Measurements from ENCODE around the gene PNPLA7. TPM values are rescaled to one million over a fixed set of nuclear protein-coding genes. Genes with fewer than 3 reads are reported as not detected.
"Not testable (repeated sequence)": the region's sequence is repeated elsewhere in the genome, so short reads cannot be mapped to it uniquely, and the experiment has no call there.

Gene PNPLA7
- total RNA-seq, result 8.1 TPM
- long read RNA-seq, full-length matches to known transcripts, result 1 of 12 reads
- long read RNA-seq, partial matches to known transcripts, result 8 of 12 reads
- long read RNA-seq, other reads (novel, unspliced or antisense), result 3 of 12 reads

DNA sequence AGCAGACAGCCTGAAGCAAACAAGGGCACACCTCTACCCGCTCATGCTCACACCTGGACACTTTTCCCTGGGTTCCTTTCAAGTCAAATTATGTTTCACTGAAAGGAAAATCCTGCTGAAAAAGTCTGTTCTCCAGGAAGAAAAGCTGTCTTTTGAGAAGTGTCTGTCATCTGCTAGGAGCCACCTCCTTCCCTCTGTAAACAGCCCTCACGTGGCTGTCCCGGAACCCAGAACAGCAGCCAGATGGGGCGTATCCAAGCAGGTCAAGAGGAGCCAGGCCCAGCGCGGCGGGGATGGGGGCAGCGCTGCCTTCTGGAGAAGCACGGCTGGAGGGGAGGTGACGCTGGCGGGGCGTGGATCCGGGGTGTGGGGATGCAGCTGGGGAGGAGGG is at the start of gene PNPLA7:
PNPLA7 (minus strand) TSS at position 172 of the 391 bp plus-strand sequence. CDS start 205 bp downstream, outside the sequence.
- peak; percentile 91 for DNase-seq (ENCODE audit: low spot score)
- intact Hi-C loops (cut with DNase I), result no loop called here

DNA sequence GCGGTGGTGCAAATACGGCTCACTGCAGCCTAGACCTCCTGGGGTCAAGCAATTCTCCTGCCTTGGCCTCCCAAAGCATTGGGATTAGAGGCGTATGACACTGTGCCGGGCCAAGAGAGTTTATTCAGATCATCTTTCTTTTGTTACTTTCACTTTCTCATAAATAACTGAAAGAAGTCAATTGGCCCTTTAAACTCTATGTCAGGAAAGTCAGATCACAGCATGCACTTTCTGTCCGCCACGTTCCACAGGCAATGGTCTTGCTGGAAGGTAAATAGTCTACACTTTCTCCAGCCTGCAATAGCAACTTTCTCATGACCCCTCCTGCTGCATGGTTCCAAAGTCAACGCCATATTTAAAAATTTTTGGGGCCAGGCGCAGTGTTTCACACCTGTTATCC is 48.7 kb upstream of the PNPLA7 start:
- intact Hi-C loops (cut with DNase I), result no loop called here
- DNase-seq (ENCODE audit: low spot score), result no peak

DNA sequence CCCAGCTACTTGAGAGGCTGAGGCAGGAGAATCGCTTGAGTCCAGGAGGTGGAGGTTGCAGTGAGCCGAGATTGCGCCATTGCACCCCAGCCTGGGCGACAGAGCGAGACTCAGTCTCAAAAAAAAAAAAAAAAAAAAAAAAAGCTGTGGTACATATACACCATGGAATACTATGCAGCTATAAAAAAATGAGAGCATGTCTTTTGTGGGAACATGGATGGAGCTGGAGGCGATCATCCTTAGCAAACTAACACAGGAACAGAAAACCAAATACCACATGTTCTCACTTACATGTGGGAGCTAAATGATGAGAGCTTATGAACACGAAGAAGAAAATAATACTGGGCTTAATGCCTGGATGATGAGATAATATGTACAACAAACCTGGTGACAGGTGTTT is 46.4 kb upstream of the PNPLA7 start:
- intact Hi-C loops (cut with DNase I); DNase-seq (ENCODE audit: low spot score): not testable (repeated sequence)

DNA sequence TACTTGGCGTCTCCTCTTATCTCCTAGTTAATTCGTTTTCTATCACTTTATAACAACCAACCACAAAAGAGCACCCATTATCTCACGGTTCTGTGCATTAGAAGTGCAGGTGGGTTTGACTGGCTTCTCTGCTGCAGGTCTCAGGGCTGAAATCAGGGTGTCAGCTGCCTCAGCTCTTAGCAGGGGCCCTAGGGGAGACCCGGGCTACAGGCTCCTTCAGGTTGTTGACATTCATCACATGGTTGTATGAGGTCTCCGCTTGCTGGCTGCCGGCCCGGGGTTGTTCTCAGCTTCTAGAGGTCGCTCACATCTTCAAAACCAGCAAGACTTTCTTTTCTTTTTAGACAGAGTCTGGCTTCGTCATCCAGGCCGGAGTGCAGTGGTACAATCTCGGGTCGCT is 43.0 kb upstream of the PNPLA7 start:
- no peak for DNase-seq (ENCODE audit: low spot score)

DNA sequence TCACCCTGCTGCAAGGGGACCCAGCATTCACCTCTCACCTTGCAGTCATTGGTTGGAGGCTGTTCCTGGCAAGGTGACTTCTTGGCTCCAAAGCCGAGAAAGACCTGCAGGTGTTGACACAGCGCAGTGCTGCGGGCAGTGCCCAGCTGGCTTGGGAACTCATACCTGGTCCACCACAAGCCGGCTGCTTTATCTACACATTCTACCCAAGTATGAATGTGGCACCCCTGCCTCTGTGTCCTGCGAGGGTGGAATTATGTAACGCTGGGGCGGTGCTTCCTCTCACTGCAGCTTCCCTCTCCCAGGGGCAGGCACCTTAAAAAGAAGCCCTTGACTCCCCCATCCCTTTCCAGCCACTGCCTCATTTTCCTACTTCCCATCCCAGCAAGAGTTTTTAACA is 42.6 kb upstream of the PNPLA7 start:
- intact Hi-C loops (cut with DNase I), result no loop called here

More for the DNA sequence above, 43.0 kb upstream of the PNPLA7 start:
- intact Hi-C loops (cut with DNase I), result no loop called here

DNA sequence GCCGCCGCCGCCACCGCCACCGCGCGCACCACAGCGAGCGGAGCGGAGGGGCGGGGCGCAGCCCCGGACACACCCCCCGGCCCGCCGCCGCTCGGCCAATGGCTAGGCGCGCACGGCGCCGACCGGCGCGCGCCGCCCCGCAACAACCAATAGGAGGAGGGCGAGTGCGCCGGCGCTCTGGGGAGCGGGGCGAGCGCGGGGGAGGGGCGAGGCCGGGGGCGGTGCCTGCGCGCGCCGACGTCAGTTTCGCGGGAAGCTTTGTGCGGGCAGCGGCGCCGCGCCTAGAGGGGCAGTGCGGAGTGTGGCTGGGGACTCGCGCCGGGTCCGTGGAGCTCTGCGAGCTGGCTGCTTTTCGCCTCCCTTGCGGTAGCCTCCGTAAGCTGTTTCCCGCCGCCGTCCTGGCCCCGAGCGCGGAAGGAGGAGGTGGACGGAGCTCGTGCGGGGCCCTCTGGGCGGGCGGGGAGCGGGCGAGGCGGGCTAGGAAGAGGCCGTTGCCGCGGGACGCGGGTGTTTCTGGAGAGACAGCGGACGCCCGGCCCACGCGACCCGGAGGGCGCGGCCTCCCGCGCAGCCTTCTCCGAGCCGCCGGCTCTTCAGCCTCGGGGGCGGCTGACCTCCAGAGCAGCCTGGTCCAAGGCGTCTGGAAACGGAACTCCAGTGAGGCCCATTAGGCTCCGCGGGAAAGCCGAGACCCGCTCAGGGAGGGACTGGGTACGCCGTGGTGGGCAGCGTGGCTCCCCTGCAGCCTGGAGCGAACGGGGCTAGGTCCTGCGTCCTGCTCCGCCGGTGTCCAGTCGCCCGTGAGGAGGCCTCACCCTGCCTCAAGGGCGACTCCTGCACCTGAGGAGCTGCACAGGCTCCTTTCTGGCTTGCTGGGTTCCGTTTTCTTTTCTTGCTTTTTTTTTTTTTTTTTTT is 40.5 kb upstream of the PNPLA7 start, which contains the start of gene ZMYND19:
ZMYND19 (minus strand) TSS at position 44 of the 915 bp plus-strand sequence. CDS start 249 bp downstream, outside the sequence.
- intact Hi-C loops (cut with DNase I), result no loop called here
- DNase-seq (ENCODE audit: low spot score), result peak; percentile 95

More for the DNA sequence above, 42.6 kb upstream of the PNPLA7 start:
- no peak for DNase-seq (ENCODE audit: low spot score)

DNA sequence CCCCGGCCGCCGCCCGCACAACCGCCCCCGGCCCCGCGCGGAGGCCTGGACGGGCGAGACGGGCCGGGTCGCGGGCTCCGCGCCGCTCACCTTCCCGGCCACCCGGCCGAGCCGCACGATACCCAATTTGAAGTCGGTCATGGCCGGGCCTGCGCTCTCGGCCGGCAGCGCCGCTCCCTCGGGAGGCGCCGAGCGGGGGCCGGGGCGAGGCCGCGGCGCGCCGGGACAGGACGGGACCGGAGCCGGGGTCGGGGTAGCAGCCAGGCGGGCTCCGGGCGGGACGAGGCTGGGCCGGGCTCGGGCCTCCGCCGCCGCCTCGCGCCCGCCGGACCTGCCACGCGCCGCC is 39.9 kb upstream of the PNPLA7 start:
- intact Hi-C loops (cut with DNase I), result no loop called here
- DNase-seq (ENCODE audit: low spot score), result no peak

DNA sequence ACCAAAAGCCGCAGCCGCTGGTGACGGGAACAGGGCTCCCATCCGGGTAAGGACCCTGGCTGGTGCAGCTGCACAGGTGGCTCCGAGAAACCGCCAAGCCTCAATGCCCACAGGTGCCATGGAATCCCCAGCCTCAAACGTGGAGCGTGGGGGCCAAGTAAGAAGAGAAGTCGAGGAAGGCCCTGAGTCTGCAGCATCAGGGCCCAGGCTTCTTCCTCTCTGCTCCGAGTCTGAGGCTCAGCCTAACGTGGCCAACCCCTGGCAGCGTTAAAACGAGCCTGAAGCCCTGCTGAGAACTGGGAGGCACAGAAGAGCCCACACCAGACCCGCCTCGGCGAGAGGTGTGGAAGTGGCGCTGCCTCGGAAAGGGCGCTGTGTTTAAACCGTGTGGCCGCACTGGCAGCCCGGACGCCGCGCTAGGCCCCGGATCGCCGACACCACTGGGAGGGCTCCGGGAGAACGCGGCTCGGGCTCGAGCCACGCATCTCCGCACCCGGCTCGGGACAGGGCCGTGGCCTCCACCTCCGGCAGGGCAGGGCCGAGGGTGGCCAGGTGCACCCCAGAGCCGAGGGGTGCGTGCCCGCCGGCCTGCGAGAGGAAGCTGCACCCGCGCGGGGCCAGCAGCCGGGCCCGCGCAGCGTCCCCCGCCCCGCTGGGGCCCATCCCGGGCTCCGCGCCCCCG is 39.4 kb upstream of the PNPLA7 start:
- DNase-seq (ENCODE audit: low spot score), result no peak
- intact Hi-C loops (cut with DNase I), result no loop called here

DNA sequence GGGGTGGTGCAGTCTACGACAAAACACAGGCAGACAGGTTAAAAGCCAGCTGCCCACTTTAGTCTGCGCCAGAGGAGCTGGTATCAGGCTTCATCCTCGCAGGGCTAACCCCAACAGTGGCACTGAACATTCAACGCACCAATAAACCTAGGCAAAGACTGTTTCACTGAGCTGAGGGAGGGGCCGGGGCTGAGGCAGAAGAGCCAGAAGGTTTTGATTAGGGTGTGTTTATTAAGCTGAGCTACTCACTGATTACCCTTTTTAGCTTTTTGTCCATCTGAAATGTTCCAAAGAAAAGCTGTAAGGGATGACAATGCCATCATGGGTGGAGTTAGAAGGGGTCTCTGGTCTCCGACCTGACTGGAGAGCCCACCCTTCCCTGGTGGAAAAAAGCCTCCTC is 38.7 kb upstream of the PNPLA7 start:
- DNase-seq (ENCODE audit: low spot score), result no peak
- intact Hi-C loops (cut with DNase I), result no loop called here

DNA sequence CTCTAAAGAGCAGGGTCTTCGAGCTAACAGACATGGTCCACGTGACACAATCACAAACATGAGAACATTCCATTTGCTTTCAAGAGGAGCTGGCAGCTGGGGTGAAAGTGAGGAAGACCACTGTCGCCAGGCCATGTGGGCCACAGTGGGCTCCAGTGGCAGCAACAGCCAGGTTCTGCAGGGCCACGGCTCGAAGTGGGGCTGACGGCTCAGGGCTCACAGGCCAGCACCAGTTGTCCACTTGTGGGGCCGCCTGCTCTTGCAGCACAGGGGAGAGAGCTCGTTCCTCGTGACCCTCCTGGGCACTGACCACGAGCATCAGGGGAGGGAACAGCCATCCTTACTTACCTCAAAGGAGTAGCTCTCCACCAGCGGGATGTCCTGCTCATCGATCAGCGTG is 38.1 kb upstream of the PNPLA7 start:
- intact Hi-C loops (cut with DNase I), result no loop called here
- DNase-seq (ENCODE audit: low spot score), result no peak

DNA sequence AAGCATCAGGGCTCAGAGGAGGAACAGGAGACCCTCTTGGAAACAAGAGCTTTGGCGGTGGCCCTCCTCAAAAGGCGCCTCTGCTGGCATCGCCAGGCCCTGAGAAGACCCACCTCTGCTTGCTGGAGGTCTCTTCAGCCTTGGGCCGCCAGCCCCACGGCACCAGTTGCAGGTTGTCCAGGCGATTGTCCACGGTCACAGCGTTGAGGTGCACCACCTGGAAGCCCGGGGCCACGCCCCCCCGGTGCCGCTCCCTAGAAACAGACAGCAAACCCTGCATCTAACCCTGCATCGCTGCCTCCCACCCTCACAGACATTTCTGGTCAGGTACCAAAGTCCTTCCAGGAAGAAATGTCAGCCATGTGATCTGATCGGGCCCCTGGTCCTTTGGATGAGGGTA is 36.7 kb upstream of the PNPLA7 start:
- intact Hi-C loops (cut with DNase I), result no loop called here
- no peak for DNase-seq (ENCODE audit: low spot score)

DNA sequence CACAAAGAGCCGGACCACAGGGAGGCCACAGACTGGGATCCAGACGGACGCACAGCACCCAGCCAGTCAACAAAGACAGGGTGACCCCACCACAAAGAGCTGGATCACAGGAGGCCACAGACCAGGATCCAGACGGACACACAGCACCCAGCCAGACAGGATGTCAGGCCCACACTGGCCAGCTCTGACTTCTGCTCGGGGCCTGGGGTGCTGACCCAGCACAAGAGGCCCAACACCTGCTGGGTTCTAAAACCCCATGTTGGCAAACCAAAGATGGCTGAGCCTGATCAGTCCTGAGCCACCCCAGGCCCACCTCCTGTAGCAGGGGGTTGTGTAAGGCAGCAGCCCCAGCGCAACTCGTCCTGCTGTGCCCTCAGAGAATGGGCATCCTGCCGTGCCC is 33.8 kb upstream of the PNPLA7 start:
- intact Hi-C loops (cut with DNase I), result no loop called here
- DNase-seq (ENCODE audit: low spot score), result no peak

DNA sequence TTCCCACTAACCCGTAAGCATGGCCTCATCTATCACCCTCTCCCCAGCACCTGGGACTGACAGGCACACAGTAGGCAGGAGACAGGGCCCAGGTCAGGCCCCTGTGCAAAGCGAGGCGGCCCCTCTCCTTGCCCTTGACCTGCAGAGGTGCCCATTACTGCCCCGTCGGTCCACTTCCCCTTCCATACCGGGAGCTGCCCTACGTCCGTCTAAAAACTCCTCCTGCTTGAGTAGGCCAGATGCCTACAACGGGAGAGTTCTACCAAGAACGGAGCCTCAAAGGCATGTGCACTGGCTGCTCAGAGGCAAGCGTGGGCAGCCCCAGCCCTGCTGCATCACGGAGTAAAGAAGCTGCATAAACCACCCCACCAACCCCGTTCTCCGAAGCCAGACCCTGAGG is 33.1 kb upstream of the PNPLA7 start:
- no peak for DNase-seq (ENCODE audit: low spot score)
- intact Hi-C loops (cut with DNase I), result no loop called here

DNA sequence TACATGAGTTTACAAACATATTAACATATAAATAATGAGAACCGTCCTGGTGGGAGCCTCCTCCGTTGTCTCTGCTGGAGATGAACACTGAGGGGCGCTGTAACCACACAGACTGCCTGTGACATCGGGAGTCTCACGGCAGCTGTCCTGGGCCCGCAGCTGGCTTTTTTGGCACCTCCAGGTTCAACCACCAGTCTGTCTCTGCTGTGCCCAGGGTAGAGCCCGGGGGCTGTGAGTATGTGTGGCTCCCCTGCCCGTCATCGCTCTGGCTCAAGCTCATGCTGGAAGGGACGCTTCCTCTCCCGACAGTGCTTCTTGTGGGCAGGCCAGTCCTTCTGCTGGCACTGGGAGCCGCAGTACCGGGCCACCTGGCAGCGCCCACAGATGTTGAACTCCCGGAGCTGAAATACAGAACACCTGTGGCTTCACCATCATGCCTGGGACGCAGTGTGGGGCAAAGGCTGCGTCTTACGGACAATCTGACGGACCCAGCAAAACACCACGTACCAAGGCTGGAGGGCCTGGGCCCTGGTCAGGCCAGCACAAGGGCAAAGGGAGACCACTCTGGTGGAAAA is 32.2 kb upstream of the PNPLA7 start:
- intact Hi-C loops (cut with DNase I), result no loop called here
- no peak for DNase-seq (ENCODE audit: low spot score)

DNA sequence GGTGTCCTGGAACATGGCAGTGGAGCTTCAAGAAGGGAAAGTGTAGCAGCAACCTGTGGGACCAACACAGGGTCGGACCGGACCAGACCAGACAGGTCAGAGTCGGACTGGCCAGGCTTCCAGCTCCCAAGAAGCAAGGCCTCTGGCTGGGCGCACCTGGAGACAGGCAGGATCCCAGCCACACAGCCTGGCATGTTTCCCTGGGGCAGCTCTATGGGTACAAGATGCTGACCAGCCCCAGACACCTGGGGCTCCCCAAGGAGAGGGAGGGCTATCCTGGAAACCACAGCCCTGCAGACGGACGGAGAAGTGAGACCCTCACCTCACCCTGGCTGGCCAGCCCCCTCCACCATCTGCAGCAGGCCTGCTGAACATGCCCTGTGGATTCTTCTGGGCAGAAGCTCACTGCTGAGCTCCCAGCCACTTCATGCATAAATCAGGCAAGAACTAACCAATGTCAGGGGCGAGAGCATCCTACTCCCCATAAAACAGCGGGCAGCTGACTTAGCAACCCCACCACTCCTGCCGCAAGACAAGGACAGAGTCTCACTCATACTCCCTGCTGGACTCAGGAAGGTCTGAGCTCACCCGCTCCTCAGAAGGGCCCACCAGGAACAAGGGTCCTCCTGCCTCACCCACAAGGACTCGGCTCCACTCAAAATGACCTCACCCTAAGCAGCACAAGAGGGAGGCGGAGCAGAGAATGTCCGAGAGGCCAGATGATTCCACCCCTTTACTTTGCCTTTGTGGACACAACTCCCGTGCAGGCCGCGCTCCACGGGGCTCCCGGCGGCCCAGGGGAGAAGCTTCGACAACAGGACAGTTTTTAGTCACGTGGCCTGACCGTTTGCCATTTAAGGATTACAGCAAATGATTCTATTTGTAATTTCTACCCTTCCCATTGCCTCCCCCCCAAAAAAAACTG is 31.4 kb upstream of the PNPLA7 start:
- DNase-seq (ENCODE audit: low spot score), result no peak
- intact Hi-C loops (cut with DNase I), result no loop called here

DNA sequence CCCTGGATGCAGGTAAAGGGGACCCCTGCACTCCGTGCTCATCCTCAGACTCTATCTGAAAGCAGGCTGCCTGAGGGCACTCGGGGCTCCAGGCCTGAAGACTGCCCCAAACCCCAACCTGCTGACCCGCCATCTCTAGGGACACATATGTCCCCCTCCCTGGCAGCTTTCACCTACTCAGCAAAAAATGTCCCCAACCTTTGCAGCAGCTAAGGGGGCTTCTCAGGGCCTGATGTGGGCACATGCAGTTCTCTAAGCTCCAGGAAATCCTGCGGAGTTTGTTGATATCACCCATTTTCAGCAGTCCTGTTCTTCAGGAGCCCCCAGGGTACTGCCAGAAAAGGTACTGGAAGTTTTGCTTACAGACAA is 30.7 kb upstream of the PNPLA7 start:
- DNase-seq (ENCODE audit: low spot score), result no peak
- intact Hi-C loops (cut with DNase I), result no loop called here

DNA sequence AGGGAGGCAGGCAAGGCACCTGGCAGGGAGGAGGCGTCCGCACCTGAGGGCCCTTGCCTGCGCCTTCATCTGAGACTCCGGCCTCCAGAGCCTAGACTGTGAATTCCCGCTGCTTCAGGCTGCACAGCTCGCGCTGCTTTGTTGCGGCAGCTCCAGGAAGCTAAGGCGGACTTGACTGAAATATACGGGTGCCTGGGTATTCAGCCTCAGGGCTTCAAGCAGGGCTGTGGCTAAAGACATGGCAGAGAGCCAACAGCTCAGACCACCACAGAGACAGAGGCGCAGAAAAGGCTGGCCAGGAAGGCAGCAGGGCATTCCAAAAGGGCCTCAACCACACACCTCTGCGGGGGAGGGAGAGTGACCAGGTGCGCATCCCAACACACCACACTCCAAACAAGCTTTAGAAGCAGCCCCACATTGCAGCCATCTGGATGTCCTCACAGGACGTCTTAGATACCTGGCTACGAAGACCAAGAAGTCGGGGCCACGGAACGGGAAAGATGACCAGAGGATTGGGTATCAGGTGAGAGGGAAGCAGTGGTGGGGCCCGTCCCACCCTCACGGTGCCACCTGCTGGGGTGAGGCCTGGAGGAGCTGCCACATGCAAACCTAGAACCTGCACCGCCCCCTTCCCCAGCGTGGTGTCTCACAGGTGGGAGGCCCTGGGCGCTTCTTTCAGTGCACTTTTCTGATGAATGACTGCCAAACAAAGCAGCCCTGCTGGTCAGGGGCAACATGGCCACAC is 30.2 kb upstream of the PNPLA7 start:
- no peak for DNase-seq (ENCODE audit: low spot score)

DNA sequence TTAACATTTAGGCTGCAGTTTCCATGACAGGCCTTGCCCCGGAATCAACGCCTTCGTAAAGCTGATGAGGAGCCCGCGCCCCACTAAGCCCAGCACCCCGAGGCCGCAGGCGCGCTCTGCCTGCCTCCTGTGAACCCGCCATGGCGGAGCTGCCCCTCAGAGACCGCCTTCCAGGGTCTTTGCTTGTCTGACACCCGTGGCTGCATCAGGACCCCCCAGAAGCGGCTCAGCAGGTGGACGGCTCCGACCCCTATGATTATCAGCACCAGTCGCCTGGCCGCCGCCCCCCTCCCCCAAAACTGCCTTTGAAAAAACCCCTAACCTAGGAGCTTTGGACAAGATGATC is 29.0 kb upstream of the PNPLA7 start:
- DNase-seq (ENCODE audit: low spot score), result no peak
- intact Hi-C loops (cut with DNase I), result loop anchor here (2.0 kb wide), 1 partner anchor 26 kb away; no protein-coding TSS in a partner anchor

More for the DNA sequence above, 30.2 kb upstream of the PNPLA7 start:
- intact Hi-C loops (cut with DNase I), result no loop called here

Data from cardiac septum (tissue), 1 donor.